ENCODE data around the gene CCDC171. TPM values are rescaled to one million over a fixed set of nuclear protein-coding genes. Genes with fewer than 3 reads are reported as not detected.
A peak's percentile ranks its signal among the peaks of the same experiment; 100 is the strongest.

Gene CCDC171
- total RNA-seq, 1 donor from 2014 or later: 61.4 TPM

- DNase-seq (ENCODE audit: low spot score): peak; percentile 76
These were observed 320.8 kb downstream of the CCDC171 start for GRCh38 chr9:15873573-15874177.

GRCh38 chr9:15882328-15882727 lies 329.5 kb downstream of the CCDC171 start:
- peak; percentile 40 for DNase-seq (ENCODE audit: low spot score)

- DNase-seq (ENCODE audit: low spot score): no peak
These were observed 330.0 kb downstream of the CCDC171 start for GRCh38 chr9:15882883-15883282.

DNA sequence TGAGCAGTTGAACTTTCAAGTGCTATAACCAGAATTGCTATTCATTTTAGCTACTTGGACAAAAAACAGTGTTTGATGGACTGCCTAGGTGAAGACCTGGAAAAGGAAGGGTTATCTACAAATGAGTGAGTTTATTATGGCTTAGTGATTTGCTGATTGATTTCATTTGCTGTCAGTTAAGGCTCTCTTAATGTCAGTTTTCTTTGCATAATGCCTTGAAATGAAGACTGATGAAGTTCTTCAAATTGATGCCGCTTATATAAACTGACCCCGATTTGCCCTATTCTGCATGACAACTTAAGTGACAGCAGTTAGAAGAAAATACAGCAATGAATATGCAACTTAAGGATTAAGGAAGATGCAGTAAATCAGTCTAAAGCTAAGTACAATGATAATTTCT lies 332.6 kb downstream of the CCDC171 start:
- DNase-seq (ENCODE audit: low spot score): no peak

GRCh38 chr9:15889555-15889954 lies 336.7 kb downstream of the CCDC171 start:
- DNase-seq (ENCODE audit: low spot score): peak; percentile 53

GRCh38 chr9:15901572-15901971 lies 348.7 kb downstream of the CCDC171 start:
- DNase-seq (ENCODE audit: low spot score): no peak

DNA sequence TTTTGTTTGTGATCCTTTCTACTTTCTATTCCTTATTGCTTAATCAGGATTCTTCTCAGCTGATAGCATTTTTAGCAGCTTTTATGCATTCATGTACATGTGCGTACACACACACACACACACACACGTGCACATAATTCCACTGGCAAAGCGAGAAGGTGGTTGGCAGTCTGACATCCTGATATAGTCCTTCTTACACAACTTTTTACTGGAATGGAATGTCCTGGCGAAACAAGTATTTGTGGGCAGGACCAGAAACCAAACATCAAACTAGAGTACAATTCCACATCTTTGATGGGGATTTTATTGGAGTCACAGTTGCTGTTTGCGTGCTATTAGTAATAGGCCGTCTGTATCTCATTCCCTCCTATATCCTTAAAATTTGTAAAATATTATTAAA lies 356.5 kb downstream of the CCDC171 start:
- DNase-seq (ENCODE audit: low spot score): no peak

DNA sequence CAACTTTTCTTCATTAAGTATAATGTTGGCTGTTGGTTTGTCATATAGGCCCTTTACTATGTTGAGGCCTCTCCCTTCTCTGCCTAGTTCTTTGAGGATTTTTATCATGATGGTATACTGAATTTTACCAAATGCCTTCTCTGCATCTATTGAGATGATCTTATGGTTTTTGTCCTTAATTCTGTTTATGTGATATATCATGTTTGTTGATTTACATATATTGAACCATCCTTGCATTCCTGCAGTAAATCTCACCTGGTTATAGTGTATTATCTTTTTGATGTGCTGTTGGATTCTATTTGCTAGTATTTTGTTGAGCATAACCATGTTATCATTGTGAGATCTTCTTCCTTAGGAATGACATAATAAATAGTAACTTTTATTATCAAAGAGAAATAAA lies 362.9 kb downstream of the CCDC171 start:
- no peak for DNase-seq (ENCODE audit: low spot score)

DNA sequence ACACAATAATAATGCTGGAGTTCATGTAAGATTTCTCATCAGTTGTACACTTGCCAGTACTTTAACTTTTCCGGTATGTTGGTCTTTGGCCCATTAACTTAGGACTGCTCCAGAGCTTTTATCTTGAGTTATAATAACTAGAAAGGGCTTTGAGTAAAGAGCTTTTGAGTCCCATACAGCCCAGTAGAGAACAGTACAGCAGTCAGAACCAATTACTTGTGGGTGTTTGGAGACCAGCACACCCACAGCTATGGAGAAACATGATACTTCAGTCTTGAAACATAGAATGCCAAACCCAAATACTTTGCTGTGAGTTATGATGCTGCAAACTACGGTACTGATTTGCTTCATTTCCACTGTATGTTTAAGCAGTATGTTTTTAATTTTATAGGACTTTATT lies 374.3 kb downstream of the CCDC171 start:
- peak; percentile 40 for DNase-seq (ENCODE audit: low spot score)

DNA sequence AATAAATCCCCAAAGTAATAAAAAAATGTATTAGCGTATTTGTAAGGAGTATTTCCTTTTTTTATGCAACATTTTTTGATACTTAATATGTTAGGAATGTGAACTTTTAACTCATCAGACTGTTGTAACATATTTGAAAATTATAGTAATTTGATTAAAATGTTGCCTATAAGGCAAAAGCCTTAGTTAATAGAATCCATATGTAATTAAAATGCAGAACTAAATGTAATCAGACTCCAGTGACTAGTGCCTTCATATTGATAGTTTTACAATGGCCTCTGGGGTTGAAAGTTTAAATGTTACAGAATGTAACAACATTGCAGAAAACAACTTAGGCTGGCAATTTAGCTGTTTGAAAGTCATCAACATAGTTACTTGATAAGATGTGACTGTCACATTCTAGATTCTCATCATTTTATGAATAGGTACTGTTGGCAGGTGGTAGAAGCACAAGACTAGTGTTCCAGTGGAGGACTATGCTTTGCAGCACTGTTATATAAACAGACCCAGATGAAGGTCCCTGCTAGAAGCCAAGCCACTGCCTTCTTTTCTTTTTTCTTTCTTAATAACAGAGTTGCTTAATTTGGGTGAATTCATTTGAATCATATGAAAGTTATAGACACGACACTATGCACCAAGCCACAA lies 382.9 kb downstream of the CCDC171 start:
- no peak for DNase-seq (ENCODE audit: low spot score)

DNA sequence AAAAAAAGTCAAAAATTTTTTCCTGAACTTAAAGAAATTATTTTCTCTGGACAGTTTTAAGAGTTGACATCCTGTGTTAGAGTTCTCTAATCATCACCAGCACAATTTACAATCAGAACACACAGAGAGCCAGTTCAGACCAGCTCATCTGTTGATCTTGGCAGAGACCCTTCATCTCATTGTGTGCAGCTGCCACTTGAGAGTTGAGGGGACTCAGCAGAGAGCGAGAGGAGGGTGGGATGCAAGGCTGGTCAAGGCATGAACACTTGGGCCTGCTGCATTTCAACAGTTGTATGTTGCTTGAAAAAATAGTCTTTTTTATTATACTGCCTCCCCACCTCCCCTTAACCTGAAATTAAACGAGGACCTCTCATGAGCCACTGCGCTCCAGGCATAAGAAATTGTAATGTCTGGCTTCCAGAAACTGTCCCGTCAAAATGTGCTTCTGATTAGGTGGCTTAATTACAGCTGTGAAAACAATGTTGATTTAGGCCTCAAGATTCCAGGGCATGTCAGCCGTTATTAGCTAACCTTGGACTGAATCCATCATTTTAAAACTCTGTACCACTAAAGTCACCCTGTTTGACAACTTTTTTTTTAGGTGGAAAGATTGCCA lies 383.6 kb downstream of the CCDC171 start:
- DNase-seq (ENCODE audit: low spot score): peak; percentile 27

DNA sequence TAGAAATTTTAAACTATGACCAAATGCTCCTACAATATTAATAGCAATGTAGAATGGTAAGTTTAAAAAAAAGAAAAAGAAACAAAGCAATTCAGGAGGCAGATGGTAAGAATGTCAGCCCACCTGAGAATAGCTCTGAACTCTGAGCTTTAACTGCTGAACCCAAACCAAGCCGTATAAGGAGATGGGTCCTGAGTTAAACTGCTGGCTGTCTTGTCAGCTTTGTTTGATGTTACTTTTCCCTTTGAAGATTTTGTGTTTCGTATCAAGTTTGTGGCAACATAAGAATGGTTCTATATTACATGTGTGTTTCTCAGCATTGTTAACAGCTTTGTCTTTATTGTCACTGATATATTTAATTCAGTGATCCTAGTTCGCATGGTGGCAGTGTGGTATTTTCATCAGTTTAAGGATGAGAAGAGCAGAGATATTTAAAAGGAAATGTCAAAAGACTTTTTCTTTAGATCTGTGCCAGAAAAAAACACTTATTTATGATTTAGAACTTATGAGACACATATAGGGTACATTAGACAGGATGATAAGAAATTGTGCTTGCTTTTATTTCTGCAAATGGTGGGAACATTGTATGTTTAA lies 390.1 kb downstream of the CCDC171 start:
- peak; percentile 26 for DNase-seq (ENCODE audit: low spot score)

DNA sequence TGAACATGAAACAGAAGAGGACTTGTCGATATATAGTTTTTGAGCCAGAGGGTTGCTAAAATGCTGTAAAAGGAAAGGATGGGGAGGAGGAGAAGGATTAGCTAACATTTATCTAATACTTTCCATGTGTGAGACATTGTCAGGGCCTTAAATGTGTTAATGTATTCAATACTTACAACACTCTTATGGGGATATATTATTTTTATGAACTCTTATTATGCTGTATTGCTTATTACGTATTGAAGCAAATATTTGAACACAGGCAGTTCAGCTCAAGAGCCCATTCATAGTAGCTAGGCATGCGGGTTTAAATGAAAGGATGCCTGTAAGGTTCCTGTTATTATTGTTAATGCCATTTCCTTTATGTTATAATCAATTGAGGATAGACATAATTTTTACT lies 391.5 kb downstream of the CCDC171 start:
- DNase-seq (ENCODE audit: low spot score): no peak

- no peak for DNase-seq (ENCODE audit: low spot score)
These were observed 406.8 kb downstream of the CCDC171 start for GRCh38 chr9:15959663-15960062.

DNA sequence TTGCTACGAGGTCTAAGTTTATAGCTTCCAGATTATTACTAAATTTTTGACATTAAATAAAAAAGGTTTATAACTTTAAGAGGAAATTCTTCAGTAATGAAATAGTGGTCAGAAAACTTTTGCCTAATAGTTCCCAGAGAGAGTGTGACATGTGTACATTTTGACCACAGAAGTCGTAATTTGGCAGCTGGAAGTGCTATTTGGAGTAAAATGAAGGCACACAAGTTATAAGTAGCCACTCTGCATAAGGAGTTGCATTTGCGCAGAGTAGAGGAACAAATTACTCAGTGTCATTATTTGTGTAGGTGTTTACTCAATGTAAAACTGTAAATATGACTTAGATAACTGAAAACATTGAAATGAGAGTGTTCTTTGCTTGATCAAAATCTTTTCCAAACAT lies 408.4 kb downstream of the CCDC171 start:
- DNase-seq (ENCODE audit: low spot score): no peak

DNA sequence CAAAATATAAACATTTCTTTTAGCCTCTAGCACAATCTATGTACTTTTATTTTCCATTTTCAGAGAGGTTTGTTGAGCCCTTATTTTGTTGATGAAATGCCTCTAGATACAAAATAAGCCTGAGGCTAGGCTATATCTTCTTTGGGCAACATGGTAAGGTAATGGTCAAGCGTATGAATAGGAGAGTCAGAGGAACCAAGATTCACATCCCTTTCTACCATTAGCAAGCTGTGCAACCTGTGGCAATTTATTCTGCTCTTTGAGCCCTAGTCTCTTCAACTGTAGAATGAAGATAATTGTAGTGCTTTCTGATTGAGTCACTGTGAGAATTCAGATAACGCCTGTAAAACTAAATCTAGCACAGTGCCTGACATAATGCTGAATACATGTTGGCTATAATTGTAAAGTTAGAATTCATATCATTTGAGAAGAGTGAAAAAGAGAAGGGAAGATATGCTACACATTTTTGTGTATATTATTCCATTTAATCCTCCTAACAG lies 412.5 kb downstream of the CCDC171 start:
- DNase-seq (ENCODE audit: low spot score): no peak

DNA sequence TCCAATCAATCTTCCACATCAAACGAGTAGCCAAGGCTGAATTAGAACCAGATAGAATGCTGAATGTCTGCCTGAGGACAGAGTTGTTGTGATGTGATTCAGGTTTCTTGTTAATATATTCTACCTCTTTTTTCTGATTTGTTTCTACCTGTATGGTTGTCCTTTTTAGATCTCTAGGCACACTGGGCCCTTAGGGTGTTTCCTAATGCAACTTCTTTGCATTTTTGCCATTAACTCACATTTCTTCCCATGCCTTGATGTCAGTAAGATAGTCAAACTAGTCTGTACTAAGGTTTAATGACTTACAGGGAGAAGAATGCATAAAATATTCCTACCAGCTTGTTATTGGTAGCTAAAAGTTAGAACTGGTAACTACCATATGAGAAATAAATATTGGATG lies 413.6 kb downstream of the CCDC171 start:
- DNase-seq (ENCODE audit: low spot score): no peak

- no peak for DNase-seq (ENCODE audit: low spot score)
These were observed 414.2 kb downstream of the CCDC171 start for GRCh38 chr9:15967068-15967467.

- no peak for DNase-seq (ENCODE audit: low spot score)
These were observed 419.9 kb downstream of the CCDC171 start for GRCh38 chr9:15972760-15973159.

- no peak for DNase-seq (ENCODE audit: low spot score)
These were observed 422.4 kb downstream of the CCDC171 start for GRCh38 chr9:15975101-15975778.

GRCh38 chr9:15977438-15977837 lies 424.6 kb downstream of the CCDC171 start:
- no peak for DNase-seq (ENCODE audit: low spot score)

- DNase-seq (ENCODE audit: low spot score): no peak
These were observed 429.3 kb downstream of the CCDC171 start for GRCh38 chr9:15982182-15982581.

Data from umbilical cord (tissue), 2 donors.